HG02763 (cell line): ENCODE results near the gene IGSF9.

Experiments
- ATAC-seq: cut with Tn5 transposase; IDR thresholded peaks from one replicate; pipeline ENCODE4 v1.9.1; 2021; ENCODE audit warnings: mild to moderate bottlenecking, moderate library complexity; ENCODE audit not compliant: unreplicated experiment

Gene IGSF9

DNA sequence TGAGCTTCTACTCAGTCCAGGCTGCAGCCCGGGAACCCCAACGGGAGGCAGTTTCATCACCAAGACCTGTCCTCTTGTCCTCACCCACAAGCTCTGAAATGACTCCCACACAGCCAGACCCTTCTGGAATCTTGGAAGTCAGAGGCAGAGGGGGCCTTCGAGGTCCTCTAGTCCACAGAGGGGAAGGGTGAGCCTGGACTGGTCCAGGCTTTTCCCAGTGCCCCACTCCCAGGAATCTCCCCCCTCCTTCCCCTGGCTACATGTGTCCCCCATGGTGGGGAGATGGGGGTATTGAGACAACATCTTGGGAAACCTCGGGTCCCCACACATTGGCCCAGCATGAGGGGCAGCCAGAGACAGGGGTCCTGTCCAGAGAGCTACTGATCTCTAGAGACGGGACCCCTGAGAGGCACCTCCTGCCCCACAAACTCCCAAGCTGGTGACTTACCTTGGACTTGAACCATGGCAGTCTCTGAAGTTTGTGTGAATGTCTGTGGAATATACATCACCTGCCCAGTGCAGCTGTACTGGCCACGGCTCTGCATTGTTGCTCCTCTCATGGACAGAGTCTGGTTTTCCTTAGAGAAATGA lies 28.0 kb upstream of the IGSF9 start:
- no peak for ATAC-seq

DNA sequence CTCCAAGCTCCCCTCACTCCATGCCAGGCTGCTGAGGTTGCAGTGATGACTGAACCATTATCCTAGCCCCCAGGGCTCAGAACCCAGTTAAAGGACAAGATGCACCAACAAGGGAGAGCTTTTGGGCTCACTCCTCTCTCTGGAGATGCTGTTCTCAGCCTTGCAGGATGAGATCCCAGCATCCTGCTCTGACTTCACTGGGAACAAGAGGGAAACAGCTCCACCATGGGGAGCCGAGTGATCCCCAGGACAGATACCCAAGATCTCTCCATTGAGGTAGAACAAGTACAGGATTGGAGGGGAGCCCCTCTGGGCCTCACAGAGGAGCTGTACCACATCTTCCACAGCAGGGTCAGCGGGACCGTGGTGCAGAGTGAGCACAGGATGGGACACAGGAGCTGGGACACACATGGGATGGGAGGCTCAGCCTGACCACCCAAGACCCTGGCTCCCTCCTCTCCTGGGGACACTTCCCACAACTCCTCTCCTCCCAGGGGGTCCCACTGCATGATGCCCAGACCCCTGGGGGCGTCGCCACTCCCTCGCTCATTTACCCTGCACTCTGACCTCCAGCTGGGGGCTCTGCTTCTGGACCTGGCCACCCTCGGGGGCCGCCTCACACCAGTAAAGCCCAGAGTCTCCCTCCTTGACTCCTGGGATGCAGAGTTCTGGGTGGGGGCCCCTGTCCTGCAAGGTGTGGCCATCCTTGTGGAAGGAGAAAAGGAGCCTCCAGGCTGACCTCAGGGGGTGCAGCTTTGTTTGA lies 27.2 kb upstream of the IGSF9 start:
- ATAC-seq, result no peak

DNA sequence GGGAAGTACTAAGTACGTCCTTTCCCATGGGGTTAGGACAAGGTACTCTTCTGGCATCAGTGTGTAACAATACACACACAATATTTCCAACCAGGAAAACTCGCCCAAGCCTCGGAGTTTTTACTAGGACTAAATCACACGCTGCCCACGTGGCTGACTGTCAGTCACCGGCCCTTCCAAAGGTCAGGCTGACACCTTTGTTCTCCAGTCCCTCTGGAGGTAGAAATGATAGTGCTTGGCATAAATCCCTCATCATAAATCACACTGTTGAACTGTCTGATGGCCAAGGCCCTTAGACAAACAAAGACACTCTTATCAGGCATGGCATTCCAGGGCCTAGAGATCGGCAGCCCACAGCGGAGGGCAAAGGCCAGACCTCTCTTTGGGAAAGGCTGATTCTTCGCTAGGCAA lies 25.5 kb upstream of the IGSF9 start:
- no peak for ATAC-seq

DNA sequence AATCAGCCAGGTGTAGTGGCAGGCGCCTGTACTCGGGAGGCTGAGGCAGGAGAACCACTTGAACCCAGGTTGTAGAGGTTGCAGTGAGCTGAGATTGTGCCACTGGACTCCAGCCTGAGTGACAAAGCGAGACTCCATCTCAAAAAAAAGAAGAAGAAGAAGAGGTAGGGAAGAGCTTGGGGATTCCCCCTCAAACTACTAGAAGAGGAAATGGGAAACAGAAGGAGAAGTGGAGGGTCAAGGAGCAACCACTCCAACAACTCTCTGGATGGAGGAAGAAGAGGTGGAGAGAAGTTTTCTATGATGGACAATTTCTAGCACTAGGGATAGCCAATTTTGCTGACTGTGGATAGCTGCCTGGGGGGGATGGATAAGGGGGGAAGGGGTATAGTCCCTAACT lies 23.5 kb upstream of the IGSF9 start:
- no peak for ATAC-seq

DNA sequence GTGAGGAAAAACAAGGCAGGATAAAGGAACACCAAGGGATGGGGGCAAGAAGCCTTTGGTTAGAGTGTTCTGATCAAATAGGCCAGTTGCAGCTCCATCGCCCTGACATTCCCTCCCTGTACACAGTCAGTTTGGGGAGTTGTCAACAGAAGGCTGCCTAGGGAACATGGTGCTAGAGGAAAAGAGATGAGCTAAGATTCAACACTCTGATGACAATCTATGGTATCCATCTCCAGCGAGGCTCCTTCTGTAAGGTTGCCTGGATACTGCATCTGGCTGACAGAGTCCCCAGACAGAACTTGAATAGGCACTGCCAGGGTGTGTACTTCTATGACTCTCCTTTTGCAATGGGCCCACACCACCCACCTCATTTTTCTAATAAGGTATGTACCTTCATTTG lies 19.9 kb upstream of the IGSF9 start:
- ATAC-seq, result no peak

DNA sequence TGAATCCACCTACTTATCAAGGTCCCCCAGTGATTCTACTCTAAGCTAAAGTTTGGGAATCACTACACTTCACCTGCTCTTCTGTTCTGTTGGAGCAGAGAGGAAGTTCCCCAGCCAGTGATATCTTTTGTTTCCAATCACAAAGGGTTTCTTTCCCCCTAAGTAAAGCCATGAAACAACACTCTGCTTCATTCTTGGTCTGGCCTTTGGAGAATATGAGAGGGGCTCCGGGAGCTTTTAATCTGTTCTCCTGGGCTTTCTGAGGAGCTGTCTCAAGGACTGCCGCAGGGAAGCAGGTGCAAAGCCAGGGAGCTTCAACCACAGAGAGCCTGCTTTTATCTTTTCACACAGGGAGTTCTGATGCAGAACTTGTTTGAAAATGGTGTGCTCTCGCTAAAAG lies 18.7 kb upstream of the IGSF9 start:
- no peak for ATAC-seq

DNA sequence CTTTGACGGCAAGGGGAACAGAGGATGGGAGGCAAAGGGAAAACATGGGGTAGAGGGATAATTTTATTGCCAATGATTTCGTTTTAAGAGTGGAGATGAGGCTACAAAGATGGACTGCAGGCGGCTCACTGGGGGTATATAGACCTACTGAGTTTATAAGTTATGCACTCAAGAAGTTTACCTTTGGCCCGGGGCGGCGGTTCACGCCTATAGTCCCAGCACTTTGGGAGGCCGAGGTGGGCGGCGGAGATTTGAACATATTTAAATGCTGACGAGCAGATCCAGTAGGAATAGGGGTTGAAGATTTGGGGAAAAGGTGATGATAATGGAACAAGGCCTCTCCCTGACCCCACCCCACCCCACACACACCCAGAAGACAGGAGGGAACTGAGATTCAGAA lies 16.8 kb upstream of the IGSF9 start:
- ATAC-seq, result no peak

DNA sequence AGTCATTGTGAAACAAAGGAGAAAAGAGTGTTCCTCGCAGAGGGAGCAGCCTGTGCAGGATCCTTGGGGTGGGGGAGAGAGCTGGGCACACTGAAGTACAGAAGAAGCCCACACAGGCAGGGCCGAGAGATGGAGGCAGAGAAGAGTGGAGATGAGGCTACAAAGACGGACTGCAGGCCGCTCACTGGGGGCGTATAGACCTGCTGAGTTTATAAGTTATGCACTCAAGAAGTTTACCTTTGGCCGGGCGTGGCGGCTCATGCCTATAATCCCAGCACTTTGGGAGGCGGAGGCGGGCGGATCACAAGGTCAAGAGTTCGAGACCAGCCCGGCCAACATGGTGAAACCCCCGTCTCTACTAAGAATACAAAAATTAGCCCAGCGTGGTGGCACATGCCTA lies 16.2 kb upstream of the IGSF9 start:
- ATAC-seq, result no peak

DNA sequence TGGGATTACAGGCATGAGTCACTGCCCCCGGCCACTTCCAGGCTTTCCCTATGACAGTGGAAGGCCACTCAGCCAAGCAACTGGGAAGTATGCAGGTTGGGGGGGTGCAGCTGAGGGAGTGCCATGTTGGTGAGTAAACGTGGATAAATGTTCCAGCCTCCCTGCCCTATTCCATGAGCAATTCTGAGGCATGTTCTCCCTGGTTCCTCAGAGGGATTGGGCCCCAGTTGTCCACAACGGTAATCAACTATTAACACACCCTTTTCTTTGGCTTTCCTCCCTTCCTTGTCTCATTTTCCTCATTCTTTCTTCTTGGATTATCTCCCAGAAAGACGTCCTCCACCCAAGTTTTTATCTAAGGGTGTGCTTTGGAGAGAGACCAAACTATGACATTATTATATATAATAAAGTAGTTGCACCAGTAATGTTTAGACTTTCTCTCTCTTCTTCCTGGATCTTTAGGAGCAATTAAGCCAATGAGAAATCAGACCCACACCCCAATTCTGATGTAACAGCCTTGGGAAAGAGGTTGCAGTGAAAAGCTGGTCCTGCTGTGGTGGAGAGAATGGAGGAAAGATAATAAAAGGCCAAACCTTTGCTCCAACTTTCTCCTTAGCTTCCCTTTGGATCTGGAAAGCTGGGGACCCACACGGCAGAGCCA lies 15.4 kb upstream of the IGSF9 start:
- ATAC-seq, result no peak

DNA sequence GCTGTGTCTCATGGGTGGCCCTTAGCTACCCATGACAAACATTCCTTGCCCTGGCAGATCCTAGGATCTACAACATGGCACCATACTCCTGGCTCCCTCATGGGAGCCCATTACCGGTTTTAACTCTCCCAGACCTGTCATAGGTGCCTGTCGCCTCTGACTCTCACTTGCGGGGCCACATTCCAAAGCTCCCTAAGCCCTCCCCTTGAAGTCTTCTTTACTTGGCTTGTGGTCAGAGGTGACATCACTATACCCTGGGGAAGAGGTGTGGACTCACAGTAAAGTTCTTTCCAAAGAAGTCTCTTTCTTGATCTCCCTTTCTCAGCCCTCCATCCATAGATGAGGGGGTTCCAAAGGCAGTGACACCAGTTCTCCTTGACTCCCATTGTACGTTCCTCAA lies 14.0 kb upstream of the IGSF9 start:
- ATAC-seq, result no peak

DNA sequence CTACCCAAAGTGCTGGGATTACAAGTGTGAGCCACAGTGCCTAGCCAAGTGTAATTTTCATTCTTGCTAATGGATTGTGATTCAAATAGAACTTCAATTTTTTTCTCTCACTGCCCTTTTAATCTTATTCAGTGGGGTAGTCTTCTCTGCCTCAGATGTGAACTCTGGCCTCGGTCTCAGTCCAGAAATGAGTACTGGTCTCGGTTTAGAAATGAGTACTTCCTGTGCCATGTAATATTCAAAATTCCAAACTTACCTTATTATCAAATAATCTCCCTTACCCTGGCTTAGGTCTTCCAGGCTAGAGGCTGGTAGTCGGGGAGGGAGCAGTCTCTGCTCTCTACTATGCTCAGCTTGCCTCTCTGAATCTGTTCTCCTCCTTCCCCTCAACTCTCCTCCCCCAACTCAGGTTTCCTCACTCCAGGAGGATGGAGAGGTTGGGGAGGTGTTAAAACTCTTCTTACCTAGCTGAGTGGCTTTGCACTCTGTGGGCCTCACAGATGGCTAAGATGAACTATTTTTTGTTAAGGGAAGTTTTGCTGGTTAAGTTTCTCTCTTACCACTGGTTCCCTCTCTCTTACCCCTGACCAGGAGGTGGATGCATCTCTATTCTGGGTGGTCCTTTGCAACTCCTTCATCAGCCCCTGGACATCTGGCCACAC lies 13.4 kb upstream of the IGSF9 start:
- no peak for ATAC-seq

DNA sequence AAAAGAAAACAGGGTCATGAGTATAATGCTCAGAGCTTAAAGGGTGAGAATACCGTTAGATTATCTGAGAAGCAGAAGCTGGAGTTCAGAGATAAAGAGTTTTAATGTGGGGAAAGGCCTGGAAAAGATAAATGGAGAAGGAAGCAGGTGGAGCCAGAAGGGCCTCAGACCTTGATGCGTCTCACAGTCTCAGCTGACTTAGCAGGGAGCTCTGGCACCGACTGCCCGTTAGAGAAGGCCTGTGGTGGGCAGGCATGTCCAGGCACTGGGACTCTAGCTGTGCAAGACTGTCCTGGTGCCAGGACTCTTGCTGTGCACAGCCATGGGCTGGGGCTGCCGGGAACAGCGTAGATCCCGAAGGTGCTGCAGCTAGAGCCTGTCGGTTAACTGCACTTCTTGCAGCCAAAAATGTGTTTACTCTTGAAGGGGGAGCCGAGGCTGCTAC lies 12.4 kb upstream of the IGSF9 start:
- ATAC-seq, result no peak

DNA sequence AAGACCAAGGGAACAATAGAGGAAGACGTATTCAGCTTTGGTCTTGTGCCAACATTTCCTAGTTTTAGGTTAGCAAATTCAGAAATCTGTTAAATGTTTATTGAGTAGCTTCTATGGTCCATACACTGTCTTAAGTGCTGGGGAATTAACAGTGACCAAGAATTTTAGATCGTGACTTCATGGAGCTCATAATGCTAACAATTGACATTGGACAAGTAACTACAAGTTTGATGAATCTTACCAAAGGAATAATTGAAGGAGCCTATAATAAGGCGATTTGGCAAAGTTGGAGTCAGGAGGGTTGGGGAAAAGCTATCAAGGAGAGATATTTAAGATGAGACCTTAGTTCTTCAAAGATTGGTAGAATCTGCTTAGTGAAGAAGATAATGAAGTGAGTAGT lies 10.0 kb upstream of the IGSF9 start:
- no peak for ATAC-seq

DNA sequence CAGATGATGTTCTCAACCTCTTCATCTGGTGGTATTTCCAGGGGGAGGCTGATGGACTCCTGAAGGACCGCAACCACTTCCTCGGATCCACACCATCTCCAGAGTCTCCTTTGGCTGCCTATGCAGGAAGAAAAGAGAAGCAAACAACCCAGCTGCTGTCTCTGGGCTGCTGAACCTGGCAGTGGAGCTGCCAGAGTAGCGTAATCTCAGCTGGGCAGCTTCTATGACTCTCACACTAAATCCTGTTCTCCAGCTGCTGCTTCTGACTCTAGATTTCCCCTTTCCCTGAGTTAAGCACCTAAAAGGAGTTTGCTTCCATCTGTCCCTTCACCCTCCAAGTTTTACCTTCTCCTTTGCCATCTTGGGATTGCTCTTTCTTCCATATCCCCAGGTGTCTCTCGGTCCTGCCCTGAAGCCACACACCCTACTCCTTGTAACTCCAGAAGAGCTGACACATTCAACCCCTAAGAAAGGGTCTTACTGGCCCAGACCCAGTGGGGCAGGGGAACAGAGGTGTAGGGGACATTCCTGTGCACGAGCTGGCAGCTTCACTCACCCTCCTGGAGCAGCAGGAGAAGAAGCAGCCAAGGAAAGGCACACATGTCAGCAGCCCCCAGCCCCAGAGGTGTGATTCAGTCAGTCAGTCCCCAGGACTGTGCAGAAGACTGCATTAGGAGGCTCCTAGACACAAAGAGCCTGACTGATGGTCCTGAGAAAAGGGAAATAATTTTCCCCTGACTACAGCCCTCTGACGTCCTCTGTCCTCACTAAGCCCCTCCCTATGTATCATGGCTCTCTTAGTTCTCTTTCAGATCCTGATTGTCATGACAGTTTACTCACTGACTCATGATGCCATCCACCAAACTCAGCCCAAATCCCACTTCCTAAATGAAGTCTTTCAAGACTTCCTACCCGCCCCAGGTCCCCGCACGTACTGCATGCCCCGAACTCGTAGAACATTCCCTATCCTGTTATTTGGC lies 8.4 kb upstream of the IGSF9 start, which contains the start of gene SLAMF9:
TSS of gene SLAMF9 (minus strand) at position 702 of the 980 bp plus-strand sequence. CDS start at position 602, 100 bp downstream.
- no peak for ATAC-seq

DNA sequence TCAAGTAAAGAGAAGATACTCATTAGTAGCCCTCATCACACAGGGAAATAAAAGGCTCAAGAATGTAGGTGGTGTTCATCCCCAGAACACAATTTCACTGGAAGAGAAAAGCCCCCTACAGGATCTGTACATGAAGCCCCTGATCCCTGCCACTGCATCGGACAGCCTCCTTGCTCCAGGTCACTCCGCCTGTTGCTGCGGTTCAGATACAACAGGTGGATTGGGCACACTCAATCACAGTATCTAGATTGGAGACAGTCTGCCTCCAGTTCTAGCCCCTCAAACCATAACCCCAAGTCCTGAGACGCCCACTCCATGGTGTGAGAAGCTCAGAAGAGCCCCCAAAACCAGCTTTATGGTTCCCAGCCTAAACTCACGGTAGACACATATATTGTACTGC lies 7.5 kb upstream of the IGSF9 start:
- no peak for ATAC-seq

DNA sequence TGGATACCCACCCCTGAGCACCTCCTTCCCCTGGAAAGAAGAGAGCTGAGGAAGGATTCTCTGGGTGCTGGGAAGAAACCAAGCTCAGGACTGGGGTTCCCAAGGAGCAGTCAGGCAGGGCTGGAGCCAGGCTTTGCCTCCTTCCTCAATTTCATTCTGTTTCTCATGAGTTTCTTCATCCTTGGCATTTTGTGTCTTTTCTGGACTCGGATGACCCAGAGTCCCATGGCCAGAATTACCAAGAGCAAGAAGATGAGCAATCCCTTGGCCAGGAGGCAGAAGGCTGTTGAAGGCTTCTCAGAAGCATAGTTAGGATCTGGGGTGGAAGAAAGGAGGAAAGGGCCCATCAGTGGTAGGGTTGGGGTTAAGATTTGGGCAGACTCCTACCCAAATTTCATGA lies 6.1 kb upstream of the IGSF9 start:
- no peak for ATAC-seq

DNA sequence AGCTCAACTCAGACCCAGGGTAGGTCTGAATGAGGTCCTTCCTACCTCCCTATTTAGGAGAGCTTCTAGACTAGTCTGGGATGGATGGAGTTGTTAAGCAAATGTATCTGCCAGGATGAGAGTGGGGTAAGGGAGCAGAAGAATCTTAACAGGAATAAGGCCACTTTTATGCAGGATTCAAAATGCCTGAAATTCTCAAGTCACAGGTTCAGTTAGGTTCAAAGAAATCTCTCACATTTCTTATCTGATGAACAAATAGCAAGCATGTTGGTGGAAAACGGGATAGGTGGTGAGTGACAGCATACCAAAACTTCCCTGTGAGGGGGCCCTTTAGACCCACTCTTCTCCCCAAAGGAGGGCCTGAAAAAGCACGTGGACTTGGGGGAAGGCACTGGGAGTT lies 5.6 kb upstream of the IGSF9 start:
- ATAC-seq, result no peak

DNA sequence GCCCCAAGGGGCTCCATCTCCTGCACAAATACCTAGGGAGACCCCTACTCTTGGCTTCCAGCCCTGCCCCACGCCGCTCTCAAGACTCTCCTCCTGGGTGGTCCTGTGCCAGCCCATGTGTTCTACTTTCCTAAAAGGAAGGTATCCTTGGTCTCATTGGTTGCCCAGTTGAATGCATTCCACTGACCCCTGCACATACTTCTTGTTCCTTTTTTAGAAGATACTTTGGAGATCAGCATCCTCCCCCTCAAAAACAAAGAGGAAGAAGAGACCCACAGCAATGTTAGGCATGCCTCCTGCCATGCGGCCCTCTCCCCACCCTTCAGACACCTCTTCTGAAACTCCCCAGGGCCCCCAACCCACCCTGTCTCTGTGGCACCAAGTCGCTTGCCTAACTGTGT lies 4.6 kb upstream of the IGSF9 start:
- no peak for ATAC-seq

DNA sequence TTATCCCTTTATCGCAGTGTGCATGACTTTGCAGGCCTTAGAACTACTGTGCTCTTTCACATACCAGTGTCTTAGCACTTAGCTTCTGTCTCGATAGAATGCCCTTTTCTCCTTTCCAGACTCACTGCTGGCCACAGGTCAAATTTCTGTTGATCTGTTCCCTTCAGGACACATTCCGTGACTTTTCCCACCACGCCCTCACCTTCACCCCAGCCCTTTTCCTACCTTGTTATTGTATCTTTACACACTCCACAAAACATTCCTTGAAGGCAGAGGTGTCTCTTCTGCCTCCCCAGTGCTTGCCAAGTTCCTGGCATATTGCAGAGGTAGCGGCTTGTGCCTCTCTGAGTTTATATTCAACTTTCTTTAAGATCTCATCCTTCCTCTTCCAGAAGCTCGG lies 3.7 kb upstream of the IGSF9 start:
- ATAC-seq, result no peak

DNA sequence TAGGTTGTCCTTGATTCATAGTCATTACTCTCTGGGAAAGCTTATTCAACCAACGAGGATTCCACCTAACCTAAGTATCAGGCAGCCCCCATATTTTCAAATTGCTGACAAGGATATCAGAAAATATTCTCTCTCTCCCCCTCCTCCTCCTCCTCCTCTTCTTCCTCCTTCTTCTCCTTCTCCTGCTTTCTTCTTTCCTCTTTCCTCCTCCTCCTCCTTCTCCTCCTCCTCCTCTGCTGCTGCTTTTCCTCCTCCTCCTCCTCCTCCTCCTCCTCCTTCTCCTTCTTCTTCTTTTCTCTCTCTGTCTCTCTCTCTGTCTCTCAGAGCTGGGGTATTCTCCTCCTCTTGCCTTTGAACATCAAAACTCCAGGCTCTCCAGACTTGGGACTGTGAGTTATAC lies 2.5 kb upstream of the IGSF9 start:
- ATAC-seq, result no peak
